ENCODE data around the gene ENTPD1. TPM values are rescaled to one million over a fixed set of nuclear protein-coding genes. Genes with fewer than 3 reads are reported as not detected.

The ENTPD1 gene
- total RNA-seq, 1 experiment from 2014 or later, result not detected

- POLR2A ChIA-PET (ENCODE audit: unreplicated experiment), result no interaction called here
- Histone ChIP-seq H3K9me2 (ENCODE audit: insufficient read depth) (no peaks in the 10 kb centered on the region), H3K27me3 (ENCODE audit: insufficient read depth, low read depth) (no peaks in the 10 kb centered on the region), H3K27ac (no peak overlapping the region), H3K4me1 (replicated peaks; ENCODE audit: insufficient read depth) (no peaks in the 10 kb centered on the region), H3K4me3 (no peak overlapping the region), H2AFZ (no peak overlapping the region), H3K4me2 (no peak overlapping the region), H4K20me1 (ENCODE audit: insufficient read depth) (no peaks in the 10 kb centered on the region), H3K9me3 (ENCODE audit: insufficient read depth, low read depth) (no peaks in the 10 kb centered on the region), H3F3A (ENCODE audit: insufficient read depth, low read depth) (no peaks in the 10 kb centered on the region), H3K36me3 (ENCODE audit: low read depth) (no peaks in the 10 kb centered on the region), H3K79me2 (ENCODE audit: low read depth) (no peaks in the 10 kb centered on the region)
- BruUV-seq (replicated peaks), result no TSS peak
- intact Hi-C loops (cut with micrococcal nuclease; ENCODE audit: unreplicated experiment), result no loop called here
- CTCF ChIA-PET, result no interaction called here
- DNase-seq, result no peak
- TF ChIP-seq EZH2 (IDR thresholded peaks at IDR 0.05; ENCODE audit: low read depth), result no peak
- no peak for TF ChIP-seq CTCF (conservative IDR thresholded peaks at IDR 0.05)
These were observed 75.1 kb downstream of the ENTPD1 start for GRCh38 chr10:95831076-95831475.

- H3K9me2 ChIP-seq (ENCODE audit: insufficient read depth), result no peaks in the 10 kb centered on the region
- no peak overlapping the region for H3K4me3 ChIP-seq
- H3K4me1 ChIP-seq (replicated peaks; ENCODE audit: insufficient read depth), result no peaks in the 10 kb centered on the region
- no TSS peak for BruUV-seq (replicated peaks)
- no peak overlapping the region for H3K4me2 ChIP-seq
- TF ChIP-seq CTCF (conservative IDR thresholded peaks at IDR 0.05) (no peak), EZH2 (IDR thresholded peaks at IDR 0.05; ENCODE audit: low read depth) (no peak)
- no peaks in the 10 kb centered on the region for H3K79me2 ChIP-seq (ENCODE audit: low read depth)
- no peak overlapping the region for H3K27ac ChIP-seq
- ChIA-PET CTCF (no interaction called here), POLR2A (ENCODE audit: unreplicated experiment) (no interaction called here)
- H3K27me3 ChIP-seq (ENCODE audit: insufficient read depth, low read depth), result no peaks in the 10 kb centered on the region
- no peaks in the 10 kb centered on the region for H3K9me3 ChIP-seq (ENCODE audit: insufficient read depth, low read depth)
- no peaks in the 10 kb centered on the region for H4K20me1 ChIP-seq (ENCODE audit: insufficient read depth)
- no peak for DNase-seq
- intact Hi-C loops (cut with micrococcal nuclease; ENCODE audit: unreplicated experiment), result no loop called here
- H2AFZ ChIP-seq, result no peak overlapping the region
- H3F3A ChIP-seq (ENCODE audit: insufficient read depth, low read depth), result no peaks in the 10 kb centered on the region
- H3K36me3 ChIP-seq (ENCODE audit: low read depth), result no peaks in the 10 kb centered on the region
These were observed 75.6 kb downstream of the ENTPD1 start for GRCh38 chr10:95831515-95831914.

DNA sequence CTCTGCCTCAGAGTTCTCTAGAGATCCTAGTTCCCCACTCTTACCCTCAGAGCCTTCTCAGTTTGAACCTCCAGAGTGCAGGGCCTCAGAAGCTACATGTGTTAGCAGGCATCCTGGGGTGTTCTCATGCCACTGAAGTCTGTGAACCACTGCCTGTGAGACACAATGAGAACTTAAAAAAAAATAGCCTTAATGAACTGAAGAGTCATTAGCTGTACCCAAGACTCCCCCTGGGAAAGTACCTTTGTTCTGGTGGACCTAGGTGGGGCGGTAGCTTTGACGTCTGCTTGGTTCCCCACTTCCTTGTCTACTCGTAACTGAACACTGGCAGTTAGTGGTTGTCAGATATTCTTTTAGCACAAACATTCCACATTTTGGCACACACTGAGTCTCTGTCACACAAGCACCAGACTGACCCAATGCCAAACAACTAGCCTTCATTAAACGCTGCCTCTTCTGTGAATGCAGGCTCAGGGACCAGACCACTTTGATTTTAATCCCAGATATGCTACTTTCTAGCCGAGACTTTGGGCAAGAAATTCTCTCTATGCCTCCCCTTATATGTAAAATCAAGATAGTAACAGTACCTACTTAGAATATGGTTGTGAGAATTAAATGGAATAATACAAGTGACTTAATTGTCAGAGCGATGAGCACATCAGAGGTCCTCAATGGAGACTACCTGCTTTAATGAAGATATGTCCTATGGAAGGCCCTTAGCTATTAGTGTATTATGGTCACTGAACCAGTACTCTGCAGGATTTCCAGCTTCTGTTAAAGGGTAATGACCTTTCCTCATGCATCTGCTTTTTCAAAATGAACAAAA lies 76.5 kb downstream of the ENTPD1 start:
- no peak for DNase-seq
- H3F3A ChIP-seq (ENCODE audit: insufficient read depth, low read depth), result no peaks in the 10 kb centered on the region
- H3K79me2 ChIP-seq (ENCODE audit: low read depth), result no peaks in the 10 kb centered on the region
- H4K20me1 ChIP-seq (ENCODE audit: insufficient read depth), result no peaks in the 10 kb centered on the region
- H3K4me2 ChIP-seq, result no peak overlapping the region
- intact Hi-C loops (cut with micrococcal nuclease; ENCODE audit: unreplicated experiment), result no loop called here
- H3K9me2 ChIP-seq (ENCODE audit: insufficient read depth), result no peaks in the 10 kb centered on the region
- no peak overlapping the region for H2AFZ ChIP-seq
- ChIA-PET CTCF (no interaction called here), POLR2A (ENCODE audit: unreplicated experiment) (no interaction called here)
- H3K9me3 ChIP-seq (ENCODE audit: insufficient read depth, low read depth), result no peaks in the 10 kb centered on the region
- H3K4me1 ChIP-seq (replicated peaks; ENCODE audit: insufficient read depth), result no peaks in the 10 kb centered on the region
- TF ChIP-seq EZH2 (IDR thresholded peaks at IDR 0.05; ENCODE audit: low read depth) (no peak), CTCF (conservative IDR thresholded peaks at IDR 0.05) (no peak)
- H3K36me3 ChIP-seq (ENCODE audit: low read depth), result no peaks in the 10 kb centered on the region
- H3K27me3 ChIP-seq (ENCODE audit: insufficient read depth, low read depth), result no peaks in the 10 kb centered on the region
- no TSS peak for BruUV-seq (replicated peaks)
- no peak overlapping the region for H3K4me3 ChIP-seq
- H3K27ac ChIP-seq, result no peak overlapping the region
